Right renal cortex interstitium (tissue), 3 donors: ENCODE results near the gene SCGN. TPM values are rescaled to one million over a fixed set of nuclear protein-coding genes. Genes with fewer than 3 reads are reported as not detected.
"Not testable (repeated sequence)": the region's sequence is repeated elsewhere in the genome, so short reads cannot be mapped to it uniquely, and the experiment has no call there.

Experiments used
- DNase-seq, 3 donors: peaks; one replicate each; pipeline ENCODE4 v3.0.0-alpha.2; 2013; ENCODE audit warnings: low read depth in 3 of 3, low spot score in 2 of 3
- polyA plus RNA-seq, 3 donors: library from polyadenylated mRNA; unstranded; fragments of 120-200 nt; gene quantifications; one replicate each; pipeline ENCODE4 v1.2.1, GENCODE V29; 2013; ENCODE audit not compliant: insufficient read length in 3 of 3

SCGN gene
- polyA plus RNA-seq, 3 donors: 0.35 to 0.55 (median 0.44) TPM

GRCh38 chr6:25717866-25718740 lies 66.1 kb downstream of the SCGN start:
- DNase-seq: peak; percentile 19 to 40 (median 20)

GRCh38 chr6:25726122-25726911 lies 74.3 kb downstream of the SCGN start:
- no peak for DNase-seq

GRCh38 chr6:25727028-25727427 lies 75.0 kb downstream of the SCGN start:
- DNase-seq: no peak

- no peak for DNase-seq
These were observed 78.9 kb downstream of the SCGN start for GRCh38 chr6:25730907-25731306.

GRCh38 chr6:25731721-25732120 lies 79.7 kb downstream of the SCGN start:
- no peak for DNase-seq

GRCh38 chr6:25732468-25733198 lies 80.6 kb downstream of the SCGN start:
- no peak for DNase-seq

GRCh38 chr6:25735261-25735660 lies 83.2 kb downstream of the SCGN start:
- DNase-seq: no peak

GRCh38 chr6:25743868-25744267 lies 91.9 kb downstream of the SCGN start:
- no peak for DNase-seq

GRCh38 chr6:25745836-25746235 lies 93.8 kb downstream of the SCGN start:
- DNase-seq: no peak

- DNase-seq: no peak
These were observed 95.0 kb downstream of the SCGN start for GRCh38 chr6:25746968-25747367.

GRCh38 chr6:25747477-25747876 lies 95.5 kb downstream of the SCGN start:
- DNase-seq: no peak

- DNase-seq: no peak
These were observed 96.0 kb downstream of the SCGN start for GRCh38 chr6:25748049-25748448.

GRCh38 chr6:25748601-25749517 lies 96.8 kb downstream of the SCGN start:
- DNase-seq: not testable (repeated sequence)

GRCh38 chr6:25749837-25750236 lies 97.8 kb downstream of the SCGN start:
- DNase-seq: no peak

- no peak for DNase-seq
These were observed 98.9 kb downstream of the SCGN start for GRCh38 chr6:25750906-25751305.

Other genes starting within 250 kb of the SCGN start
- 1 to 10 TPM; 1.0 to 1.4 (median 1.3) TPM for gene SLC17A4, start 102.5 kb downstream of the SCGN start, polyA plus RNA-seq
- gene SLC17A1, start 179.8 kb downstream of the SCGN start, polyA plus RNA-seq: 10 to 100 TPM; 21.8 to 35.7 (median 33.5) TPM
- gene SLC17A3, start 222.0 kb downstream of the SCGN start, polyA plus RNA-seq: 1 to 10 TPM in 1 of 3 donors, under 1 TPM in 2; 0.50 to 1.5 (median 0.96) TPM